Ishikawa (cell line): ENCODE results near the gene SSC4D.

Experiments used
- CEBPB ChIP-seq: IDR thresholded peaks from 2 replicates; pipeline ENCODE4 v1.6.1; 2012
- CREB1 ChIP-seq: IDR thresholded peaks from 2 replicates; pipeline ENCODE4 v1.6.1; 2012; ENCODE audit warnings: low read depth
- EGR1 ChIP-seq: IDR thresholded peaks from 2 replicates; pipeline ENCODE4 v1.6.1; 2012
- EP300 ChIP-seq: IDR thresholded peaks from 2 replicates; pipeline ENCODE4 v1.6.1; 2012; ENCODE audit warnings: borderline replicate concordance
- FOXM1 ChIP-seq: IDR thresholded peaks from 2 replicates; pipeline ENCODE4 v1.6.1; 2012; ENCODE audit warnings: low read depth, borderline replicate concordance
- NFIC ChIP-seq: IDR thresholded peaks from 2 replicates; pipeline ENCODE4 v1.6.1; 2012
- RAD21 ChIP-seq: IDR thresholded peaks from 2 replicates; pipeline ENCODE4 v1.6.1; 2012; ENCODE audit warnings: low read depth
- TAF1 ChIP-seq: IDR thresholded peaks from 2 replicates; pipeline ENCODE4 v1.6.1; 2012; ENCODE audit warnings: low read depth, mild to moderate bottlenecking
- TCF12 ChIP-seq: IDR thresholded peaks from 2 replicates; pipeline ENCODE4 v1.6.1; 2012; ENCODE audit warnings: low read depth
- TEAD4 ChIP-seq: IDR thresholded peaks from 2 replicates; pipeline ENCODE4 v1.6.1; 2012
- YY1 ChIP-seq: IDR thresholded peaks from 2 replicates; pipeline ENCODE4 v1.6.1; 2012; ENCODE audit warnings: low read depth
- ZBTB7A ChIP-seq: IDR thresholded peaks from 2 replicates; pipeline ENCODE4 v1.6.1; 2012; ENCODE audit warnings: low read depth
- TF ChIP-seq, protein P1 (sequence below): IDR thresholded peaks from 2 replicates; pipeline ENCODE4 v1.6.1; 2012; ENCODE audit warnings: low read depth, mild to moderate bottlenecking
- TF ChIP-seq, protein P2 (sequence below): IDR thresholded peaks from 2 replicates; pipeline ENCODE4 v1.6.1; 2012
- TF ChIP-seq, protein P3 (sequence below): IDR thresholded peaks from 2 replicates; pipeline ENCODE4 v1.6.1; 2012

Gene SSC4D

DNA sequence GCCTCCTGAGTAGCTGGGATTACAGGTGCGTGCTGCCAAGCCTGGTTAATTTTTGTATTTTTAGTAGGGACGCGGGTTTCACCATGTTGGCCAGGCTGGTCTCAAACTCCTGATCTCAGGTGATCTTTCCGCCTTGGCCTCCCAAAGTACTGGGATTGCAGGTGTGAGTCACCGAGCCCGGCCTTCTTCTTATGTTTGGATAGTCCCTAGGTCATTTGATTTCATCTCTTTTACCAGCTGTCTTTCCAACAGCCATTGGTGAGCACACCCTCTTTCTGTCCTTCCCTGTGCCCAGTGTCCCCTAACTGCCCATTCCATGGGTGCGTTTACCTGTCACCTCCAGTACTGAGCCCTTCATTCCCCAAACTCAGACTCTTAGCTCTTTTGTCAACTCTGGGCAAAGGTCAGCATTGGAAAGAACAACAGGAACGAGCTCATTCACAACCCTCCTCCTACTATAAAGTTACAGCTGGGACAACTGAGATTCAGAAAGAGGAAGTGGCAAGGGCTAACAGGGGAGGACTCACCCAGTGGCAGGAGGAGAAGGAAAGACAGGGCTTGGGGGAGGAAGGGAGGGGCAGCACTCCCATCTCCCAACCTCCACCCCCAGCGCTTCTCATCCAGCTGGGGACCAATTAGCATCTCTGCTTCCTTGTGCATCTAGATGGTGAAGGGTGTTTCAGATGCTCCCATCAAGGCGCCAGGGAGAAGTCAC is 5.6 kb downstream of the SSC4D start:
- TF ChIP-seq YY1 (no peak), ZBTB7A (no peak), TAF1 (no peak), FOXM1 (no peak), RAD21 (no peak), CREB1 (no peak)
- TF ChIP-seq, protein P1, sequence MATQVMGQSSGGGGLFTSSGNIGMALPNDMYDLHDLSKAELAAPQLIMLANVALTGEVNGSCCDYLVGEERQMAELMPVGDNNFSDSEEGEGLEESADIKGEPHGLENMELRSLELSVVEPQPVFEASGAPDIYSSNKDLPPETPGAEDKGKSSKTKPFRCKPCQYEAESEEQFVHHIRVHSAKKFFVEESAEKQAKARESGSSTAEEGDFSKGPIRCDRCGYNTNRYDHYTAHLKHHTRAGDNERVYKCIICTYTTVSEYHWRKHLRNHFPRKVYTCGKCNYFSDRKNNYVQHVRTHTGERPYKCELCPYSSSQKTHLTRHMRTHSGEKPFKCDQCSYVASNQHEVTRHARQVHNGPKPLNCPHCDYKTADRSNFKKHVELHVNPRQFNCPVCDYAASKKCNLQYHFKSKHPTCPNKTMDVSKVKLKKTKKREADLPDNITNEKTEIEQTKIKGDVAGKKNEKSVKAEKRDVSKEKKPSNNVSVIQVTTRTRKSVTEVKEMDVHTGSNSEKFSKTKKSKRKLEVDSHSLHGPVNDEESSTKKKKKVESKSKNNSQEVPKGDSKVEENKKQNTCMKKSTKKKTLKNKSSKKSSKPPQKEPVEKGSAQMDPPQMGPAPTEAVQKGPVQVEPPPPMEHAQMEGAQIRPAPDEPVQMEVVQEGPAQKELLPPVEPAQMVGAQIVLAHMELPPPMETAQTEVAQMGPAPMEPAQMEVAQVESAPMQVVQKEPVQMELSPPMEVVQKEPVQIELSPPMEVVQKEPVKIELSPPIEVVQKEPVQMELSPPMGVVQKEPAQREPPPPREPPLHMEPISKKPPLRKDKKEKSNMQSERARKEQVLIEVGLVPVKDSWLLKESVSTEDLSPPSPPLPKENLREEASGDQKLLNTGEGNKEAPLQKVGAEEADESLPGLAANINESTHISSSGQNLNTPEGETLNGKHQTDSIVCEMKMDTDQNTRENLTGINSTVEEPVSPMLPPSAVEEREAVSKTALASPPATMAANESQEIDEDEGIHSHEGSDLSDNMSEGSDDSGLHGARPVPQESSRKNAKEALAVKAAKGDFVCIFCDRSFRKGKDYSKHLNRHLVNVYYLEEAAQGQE = no peak
- TF ChIP-seq, protein P2, sequence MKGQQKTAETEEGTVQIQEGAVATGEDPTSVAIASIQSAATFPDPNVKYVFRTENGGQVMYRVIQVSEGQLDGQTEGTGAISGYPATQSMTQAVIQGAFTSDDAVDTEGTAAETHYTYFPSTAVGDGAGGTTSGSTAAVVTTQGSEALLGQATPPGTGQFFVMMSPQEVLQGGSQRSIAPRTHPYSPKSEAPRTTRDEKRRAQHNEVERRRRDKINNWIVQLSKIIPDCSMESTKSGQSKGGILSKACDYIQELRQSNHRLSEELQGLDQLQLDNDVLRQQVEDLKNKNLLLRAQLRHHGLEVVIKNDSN = no peak

DNA sequence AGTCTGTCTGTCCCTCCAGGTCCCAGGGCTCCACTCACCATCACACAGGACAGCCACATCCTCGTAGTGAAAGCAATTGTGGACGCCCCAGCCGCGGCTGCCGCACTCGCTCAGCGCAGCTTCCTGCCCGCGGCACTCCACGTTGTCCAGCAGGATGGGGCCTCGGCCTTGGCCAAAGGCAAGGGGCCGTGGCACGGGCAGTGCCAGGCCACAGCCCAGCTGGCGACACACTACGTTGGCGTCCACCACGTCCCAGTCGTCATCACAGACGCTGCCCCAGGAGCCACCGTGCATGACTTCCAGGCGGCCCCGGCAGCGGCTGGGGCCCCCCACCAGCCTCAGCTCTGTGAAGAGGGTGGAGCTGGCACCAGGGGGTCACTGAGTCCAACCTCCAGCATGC is 9.2 kb downstream of the SSC4D start:
- TF ChIP-seq NFIC (no peak), YY1 (no peak), TAF1 (no peak), TEAD4 (no peak), ZBTB7A (no peak), EP300 (no peak), CREB1 (no peak)
- TF ChIP-seq, protein P2 = no peak
- TF ChIP-seq, protein P3, sequence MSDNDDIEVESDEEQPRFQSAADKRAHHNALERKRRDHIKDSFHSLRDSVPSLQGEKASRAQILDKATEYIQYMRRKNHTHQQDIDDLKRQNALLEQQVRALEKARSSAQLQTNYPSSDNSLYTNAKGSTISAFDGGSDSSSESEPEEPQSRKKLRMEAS = no peak

DNA sequence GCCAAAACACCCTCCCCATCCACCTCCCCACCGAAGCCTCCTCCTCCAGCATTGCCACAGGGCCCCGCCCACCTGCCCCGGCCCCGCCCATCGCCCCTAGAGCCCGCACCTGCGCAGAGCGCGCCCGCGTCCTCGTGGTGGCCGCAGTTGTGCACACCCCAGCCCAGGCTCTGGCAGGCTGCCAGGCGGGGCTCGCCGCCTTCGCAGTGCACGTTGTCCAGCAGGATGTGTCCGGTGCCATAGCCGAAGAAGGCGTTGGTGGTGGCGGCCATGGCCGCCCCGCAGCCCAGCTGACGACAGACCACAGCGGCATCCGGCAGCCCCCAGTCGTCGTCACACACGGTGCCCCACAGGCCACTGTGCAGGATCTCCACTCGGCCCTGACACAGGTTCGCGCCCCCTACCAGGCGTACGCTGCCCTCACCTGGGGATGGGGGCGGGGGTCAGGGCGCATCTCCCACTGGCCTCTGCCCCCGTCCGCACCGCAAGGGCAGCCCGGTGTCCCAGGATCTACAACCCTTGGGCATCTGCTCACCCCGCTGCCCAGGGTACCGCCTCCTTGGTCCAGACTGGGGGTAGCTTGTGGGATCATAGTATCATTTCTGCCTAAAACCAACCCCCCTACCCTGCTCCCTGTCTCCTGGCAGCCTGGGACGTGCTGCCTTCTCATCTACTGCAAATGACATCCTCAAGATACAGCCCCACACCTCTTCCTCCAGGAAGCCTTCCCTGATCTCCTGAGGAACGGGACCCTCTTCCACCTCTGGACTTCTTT is 11.9 kb downstream of the SSC4D start:
- TF ChIP-seq, protein P3 = peak; percentile 97
- TF ChIP-seq YY1 = no peak; the same call in 1 of the 2 replicates
- TF ChIP-seq ZBTB7A = peak; percentile 73
- TF ChIP-seq NFIC = peak; percentile 91
- no peak for TF ChIP-seq CREB1
- no peak for TF ChIP-seq FOXM1

DNA sequence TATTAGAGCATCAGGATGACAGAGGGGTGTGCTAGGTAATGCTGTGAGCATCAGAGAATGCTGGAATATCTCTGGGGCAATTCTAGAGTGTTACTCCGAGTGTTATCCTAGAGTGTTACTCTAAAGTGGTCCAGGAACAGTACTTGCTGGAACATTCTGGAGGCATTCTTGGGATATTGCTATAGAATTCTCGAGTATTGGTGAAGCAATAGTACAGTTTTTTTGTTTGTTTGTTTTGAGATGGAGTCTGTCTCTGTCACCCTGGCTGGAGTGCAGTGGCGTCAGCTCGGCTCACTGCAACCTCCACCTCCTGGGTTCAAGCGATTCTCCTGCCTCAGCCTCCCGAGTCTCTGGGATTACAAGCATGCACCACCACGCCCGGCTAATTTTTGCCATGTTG is 12.6 kb downstream of the SSC4D start:
- no peak for TF ChIP-seq EP300
- no peak for TF ChIP-seq ZBTB7A
- TF ChIP-seq, protein P2 = no peak
- no peak for TF ChIP-seq TEAD4
- no peak for TF ChIP-seq YY1
- TF ChIP-seq TCF12 = no peak
- TF ChIP-seq, protein P1 = no peak
- no peak for TF ChIP-seq RAD21
- TF ChIP-seq, protein P3 = no peak
- no peak for TF ChIP-seq CEBPB
- TF ChIP-seq NFIC = no peak
- no peak for TF ChIP-seq TAF1
- TF ChIP-seq FOXM1 = no peak
- no peak for TF ChIP-seq EGR1
- no peak for TF ChIP-seq CREB1

DNA sequence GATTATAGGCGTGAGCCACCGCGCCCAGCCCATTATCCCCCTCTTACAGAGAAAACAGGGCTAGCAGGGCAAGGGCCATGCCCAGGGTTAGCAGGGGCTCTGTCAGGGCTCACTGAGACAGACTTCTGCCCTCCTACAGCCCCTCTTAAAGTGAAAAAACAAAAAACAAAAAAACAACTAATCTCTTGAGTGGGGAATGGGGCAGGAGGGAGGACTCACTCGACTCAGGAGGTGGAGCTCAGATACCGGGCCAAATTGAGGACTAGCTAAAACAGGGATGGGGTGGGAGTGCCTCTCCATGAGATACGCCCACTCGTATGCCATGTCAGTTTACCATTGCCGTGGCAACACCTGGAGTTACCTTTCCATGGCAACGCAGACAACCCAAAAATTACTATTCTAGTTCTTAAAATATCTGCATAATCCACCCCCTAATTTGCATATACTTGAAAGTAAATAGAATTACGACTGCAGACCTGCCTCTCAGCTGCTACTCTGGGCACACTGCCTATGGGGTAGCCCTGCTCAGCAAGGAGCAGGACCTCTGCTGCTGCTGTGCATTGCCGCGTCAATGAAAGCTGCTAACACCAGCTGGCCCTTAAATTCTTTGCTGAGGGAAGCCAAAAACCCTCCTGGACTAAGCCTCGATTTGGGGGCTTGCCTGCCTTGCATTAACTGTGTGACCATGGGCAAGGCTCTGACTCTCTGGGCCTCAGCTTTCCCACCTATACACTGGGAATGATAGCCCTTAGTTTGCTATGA is 13.4 kb downstream of the SSC4D start:
- TF ChIP-seq YY1 (no peak), TCF12 (no peak), EP300 (no peak), TEAD4 (no peak), FOXM1 (no peak), ZBTB7A (no peak), EGR1 (peak; percentile 74)
- TF ChIP-seq, protein P2 = no peak
